GM10847 (cell line): ENCODE measurements around the gene VPS13C.

Experiments used
- POLR2A ChIP-seq: IDR thresholded peaks from 2 replicates; pipeline ENCODE4 v1.6.1; 2011; ENCODE audit not compliant: insufficient read length; ENCODE audit errors: extremely low read depth

The VPS13C gene

DNA sequence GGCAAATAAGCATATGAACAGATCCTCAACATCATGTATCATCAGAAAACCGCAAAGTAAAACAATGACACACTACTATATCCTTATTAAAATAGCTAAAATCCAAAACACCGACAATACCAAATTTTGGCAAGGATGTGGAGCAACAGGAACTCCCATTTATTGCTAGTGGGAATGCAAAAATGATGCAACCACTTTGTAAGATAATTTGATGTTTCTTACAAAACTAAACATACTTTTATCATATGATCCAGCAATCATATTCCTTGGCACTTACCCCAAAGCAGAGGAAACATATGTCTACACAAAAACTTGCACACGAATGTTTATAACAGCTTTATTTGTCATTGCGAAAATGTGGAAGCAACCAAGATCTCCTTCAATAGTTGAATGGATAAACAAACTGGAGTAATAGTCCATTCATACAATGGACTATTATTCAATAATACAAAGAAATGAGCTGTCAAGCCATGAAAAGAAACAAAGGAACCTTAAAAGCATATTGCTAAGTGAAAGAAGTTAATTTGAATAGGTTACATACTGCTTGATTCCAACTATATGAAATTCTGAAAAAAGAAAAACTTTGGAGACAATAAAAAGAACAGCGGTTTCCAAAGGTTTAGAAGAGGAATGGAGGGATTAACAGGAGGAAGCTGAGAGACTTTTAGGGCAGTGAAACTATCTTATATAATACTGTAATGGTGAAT is 172.0 kb downstream of the VPS13C start:
- no peak for TF ChIP-seq POLR2A

DNA sequence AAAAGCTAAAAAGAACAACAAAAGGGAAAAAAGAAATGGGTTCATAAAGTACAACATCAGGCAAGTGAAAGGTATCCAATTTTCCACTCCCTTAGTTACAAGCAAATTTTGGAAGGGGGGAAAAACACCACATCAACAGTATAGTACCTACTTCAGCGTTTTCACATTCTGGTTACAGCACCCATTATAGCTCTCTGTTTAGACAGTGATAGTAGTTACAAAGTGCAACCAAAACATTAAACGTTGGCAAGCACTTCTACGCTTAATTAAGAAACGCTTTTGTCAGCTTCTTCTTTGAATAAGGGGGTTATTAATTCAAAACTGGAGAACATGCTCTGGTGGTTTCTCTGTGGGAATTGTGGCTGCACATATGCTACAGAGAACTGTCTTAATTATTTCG is 180.2 kb downstream of the VPS13C start:
- no peak for TF ChIP-seq POLR2A

DNA sequence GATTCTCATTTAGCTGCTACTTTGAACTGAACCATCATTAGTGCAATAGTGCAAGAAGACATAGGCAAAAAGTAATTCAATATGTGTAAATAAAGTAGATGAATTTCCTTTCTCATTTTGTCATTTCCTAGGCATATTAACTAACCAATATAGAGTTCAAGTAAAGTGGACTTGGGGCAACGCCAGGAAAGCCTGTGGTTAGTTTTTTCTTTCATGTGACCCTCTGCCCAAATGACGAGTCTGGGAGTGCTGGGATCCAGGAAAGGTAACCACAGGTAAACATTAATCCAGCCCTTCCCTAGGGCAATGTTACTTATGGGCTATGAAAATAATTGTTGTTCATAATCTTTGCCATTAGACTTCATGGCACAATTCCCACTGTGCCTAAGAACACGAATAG is 181.0 kb downstream of the VPS13C start:
- TF ChIP-seq POLR2A = no peak

DNA sequence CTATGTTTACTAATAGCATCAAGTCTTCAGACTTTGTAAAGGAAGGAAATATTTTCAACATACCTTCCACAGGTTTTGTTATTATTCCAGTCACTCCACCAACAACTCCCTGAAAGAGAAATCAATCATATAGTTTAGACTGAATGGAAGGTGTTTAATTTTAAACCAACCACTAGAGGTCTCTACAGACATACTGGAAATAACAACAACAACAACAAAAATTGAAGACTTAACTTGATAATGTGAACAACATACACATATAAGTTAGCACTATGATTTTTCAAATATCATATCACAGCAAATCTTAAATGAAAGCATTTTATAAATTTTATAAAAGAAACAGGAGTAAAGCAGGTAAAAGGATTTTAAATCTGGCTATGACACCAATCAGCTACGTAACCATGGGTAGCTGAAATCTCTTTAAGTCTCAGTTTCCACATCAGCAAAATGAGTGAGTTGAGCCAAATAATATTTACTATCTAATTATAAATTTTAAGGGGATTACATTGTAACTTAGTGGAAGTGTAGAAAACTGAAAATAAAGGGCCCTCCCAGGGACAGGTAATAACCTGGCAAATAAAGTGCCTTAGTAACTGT is 188.2 kb downstream of the VPS13C start:
- no peak for TF ChIP-seq POLR2A

DNA sequence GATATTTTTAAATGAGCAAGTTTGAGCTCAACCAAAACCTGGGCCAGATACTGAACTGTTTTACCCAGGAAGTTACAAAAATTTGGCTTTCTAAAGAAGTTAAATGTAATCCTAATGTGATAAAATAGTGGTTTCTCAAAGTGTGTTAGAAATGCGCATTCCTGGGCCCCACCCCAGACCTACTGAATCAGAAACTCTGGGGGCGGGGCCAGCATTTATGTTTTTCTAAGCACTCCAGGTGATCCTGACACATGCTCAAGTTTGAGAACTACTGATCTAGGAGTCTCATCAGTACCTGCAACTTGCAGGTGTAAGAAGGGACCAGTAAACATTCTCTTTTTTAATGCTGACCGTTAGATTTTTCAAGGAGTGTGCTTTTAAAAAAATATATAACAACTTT is 190.6 kb downstream of the VPS13C start:
- no peak for TF ChIP-seq POLR2A

DNA sequence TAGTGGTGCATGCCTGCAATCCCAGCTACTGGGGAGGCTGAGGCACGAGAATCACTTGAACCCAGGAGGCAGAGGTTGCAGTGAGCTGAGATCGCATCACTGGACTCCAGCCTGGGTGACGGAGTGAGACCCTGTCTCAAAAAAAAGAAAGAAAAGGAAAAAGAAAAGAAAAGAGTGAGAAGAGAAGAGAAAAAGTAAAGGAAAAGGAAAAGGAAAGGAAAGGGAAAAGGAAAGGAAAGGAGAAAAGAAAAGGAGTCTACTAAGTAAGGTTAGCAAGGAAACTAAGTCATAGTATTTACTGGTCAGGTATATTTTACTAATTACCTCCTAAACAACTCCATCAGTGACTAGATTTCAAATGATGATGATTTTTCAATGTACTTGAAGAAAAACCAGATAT is 198.3 kb downstream of the VPS13C start:
- TF ChIP-seq POLR2A = no peak

DNA sequence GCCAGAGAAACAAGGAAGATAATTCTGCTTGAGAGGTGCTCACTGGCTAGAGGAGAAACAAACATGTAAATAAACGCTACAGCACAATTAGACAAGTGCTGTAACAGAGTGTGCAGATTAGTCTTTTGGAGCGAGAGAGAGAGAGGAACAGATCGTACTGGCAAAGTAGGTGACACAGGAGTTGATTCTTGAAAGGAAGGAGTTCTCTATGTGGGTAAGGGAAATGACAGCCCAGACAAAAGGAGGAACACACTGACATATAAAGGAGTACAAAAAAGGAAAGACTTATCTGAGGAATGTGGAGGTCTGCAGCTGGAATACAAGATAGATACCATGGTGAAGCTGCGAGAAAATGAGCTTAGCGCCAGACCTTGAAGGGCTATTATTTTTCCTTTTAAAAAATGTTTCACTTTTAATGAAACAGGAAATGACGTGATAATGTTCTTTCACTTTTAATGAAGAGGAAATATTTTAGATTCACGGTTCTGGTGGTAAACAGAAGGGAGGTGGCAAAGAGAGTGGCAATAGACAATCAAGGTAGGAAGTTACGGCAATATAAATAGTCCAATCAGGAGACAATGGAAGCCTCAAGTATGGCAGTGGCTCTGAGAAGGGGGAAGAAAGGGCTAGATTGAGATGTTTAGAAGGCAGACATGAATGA is 202.9 kb downstream of the VPS13C start:
- TF ChIP-seq POLR2A = no peak

GRCh38 chr15:61856295-61856694 is 204.0 kb downstream of the VPS13C start:
- TF ChIP-seq POLR2A = no peak

GRCh38 chr15:61853195-61853594 is 207.1 kb downstream of the VPS13C start:
- TF ChIP-seq POLR2A = no peak

DNA sequence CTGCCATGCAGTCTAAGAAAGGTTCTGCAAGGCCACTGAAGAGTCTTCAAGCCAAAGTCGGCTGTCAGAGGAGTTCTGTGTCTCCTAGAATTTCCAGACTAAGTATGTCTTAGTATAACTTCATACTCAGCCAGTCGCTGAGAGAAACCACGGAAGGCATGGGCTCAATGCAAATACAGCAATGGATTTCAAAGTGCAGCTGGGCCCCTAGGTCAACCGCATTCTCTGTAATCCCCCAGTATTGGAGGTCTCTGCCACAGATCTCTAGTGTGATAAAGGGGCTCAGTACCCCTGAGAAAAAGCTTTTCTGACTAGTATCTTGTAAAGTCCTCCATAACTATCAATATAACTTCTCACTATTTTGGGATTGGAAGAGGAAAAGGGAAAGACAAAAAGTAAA is 208.3 kb downstream of the VPS13C start:
- TF ChIP-seq POLR2A = no peak

- TF ChIP-seq POLR2A = no peak
Measured at GRCh38 chr15:61849447-61849846, 210.8 kb downstream of the VPS13C start.

DNA sequence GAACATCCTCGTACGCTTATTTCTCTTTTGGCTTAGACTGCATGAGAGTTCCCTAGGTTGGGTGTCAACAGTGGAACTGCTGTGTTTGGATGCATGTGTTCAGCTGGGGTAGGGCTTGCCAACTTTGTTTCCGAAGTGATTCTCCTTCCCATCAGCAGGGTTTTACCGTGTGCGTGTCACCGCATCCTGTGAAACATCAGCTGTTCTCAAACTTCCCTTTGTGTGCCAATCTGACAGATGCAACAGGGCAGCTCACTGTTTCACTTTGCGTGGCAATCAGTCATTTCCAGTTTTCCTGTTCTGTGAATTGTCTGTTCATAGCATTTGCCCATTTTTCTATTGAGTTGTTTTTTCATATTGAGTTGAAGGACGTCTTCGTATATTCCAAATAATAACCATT is 218.8 kb downstream of the VPS13C start:
- no peak for TF ChIP-seq POLR2A

DNA sequence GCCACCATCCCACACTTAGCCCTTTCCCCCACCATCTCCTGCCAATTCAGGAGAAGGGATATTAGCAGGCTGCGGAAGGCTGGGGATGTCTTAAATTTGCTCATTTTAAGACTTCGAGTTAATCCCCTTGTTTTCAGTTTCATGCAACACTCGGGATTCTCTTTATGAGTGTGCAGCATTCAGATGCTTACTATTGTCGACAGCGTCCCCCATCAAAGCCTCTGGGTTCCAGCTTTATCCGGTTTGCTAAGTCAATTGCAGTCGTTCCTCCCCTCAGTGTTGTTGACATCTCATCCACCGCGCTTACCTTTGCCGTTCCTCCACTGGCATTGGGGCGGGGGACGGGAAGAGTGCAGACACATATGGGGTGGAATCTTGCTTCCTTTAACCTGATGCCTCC is 220.2 kb downstream of the VPS13C start:
- TF ChIP-seq POLR2A = no peak

- no peak for TF ChIP-seq POLR2A
Measured at GRCh38 chr15:61839546-61839945, 220.7 kb downstream of the VPS13C start.

DNA sequence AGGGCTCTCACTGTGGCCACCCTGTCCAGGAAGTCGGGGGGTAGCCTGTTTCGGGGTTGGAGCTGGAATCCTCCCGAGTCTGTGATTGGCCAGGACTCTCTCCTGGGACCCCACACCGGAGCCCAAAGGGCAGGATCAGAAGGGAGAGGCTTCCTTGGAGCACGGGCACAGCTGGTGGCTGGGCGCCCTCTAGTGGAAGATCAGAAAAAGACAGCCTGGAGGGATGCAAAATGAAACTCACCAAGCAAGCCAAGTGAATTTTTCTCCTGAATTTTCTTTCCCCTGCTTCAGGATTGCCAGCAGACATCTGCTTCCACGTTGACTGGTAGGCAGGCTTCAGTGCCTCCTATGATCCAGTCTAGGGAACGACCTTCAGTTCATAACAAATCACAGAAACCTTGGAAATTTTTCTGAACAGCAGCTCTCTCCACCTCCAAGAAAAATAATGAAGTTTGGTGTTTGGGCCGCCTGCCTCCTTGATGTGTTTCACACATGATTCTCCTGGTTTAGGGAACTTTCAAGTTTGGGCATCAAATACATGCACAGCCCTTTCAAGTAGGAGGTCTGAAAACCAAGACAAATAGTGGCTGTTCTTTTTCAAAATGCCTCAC is 224.6 kb downstream of the VPS13C start:
- TF ChIP-seq POLR2A = no peak

GRCh38 chr15:61835029-61835428 is 225.2 kb downstream of the VPS13C start:
- no peak for TF ChIP-seq POLR2A
